GM19023 (cell line): Measurements from ENCODE around the gene GADD45B.
"Not testable (repeated sequence)": the region's sequence is repeated elsewhere in the genome, so short reads cannot be mapped to it uniquely, and the experiment has no call there.

ENCODE experiments used
- ATAC-seq: cut with Tn5 transposase; IDR thresholded peaks from one replicate; pipeline ENCODE4 v1.9.1; 2021; ENCODE audit warnings: mild to moderate bottlenecking, moderate library complexity; ENCODE audit not compliant: unreplicated experiment

GADD45B gene

DNA sequence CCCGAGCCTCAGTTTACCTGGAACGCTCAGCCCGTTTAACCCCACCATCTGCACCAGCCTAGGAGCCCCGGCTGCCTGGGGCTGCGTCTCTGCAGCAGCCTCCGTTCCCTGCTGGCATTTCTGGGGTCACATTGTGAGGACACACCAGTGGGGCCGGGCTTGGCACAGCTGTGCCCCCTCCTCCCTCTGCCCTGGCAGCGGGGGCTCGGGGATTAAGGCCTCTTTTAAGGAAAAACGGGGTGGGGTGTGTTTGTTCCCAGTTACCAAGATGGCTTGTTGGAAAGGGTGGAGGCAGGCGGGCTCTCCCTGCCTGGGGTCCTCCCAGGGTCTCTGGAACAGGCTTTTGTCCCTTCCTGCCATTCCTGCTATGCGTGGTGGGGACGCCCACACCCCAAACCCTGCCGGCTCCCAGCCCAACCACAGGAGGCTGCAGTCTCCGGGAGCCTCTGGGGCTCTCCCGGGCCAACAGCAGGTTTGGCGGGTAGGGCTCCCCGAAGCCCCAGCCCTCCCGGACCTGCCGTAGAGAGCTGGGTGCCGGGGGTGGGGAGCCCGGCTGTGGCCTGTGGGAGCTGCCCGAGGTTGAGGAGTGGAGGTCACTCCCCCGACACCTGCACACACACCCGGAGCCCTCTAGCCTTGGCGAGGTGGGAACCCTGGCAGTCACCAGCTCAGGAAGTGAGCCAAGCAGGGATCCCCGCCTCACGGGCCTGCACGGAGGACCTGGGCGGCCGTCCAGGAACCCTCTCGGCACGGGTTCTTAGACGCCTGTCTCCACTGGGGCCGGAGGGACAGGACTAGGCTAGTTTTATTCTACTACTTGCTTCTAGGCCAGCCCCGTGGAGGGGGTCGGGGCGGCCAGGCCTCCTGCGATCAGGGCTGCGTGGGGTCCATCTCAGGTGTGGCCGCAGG is 36.9 kb downstream of the GADD45B start:
- ATAC-seq: no peak

GRCh38 chr19:2514981-2515518 is 39.1 kb downstream of the GADD45B start:
- ATAC-seq: no peak

- ATAC-seq: no peak
Measured at GRCh38 chr19:2516727-2517126, 40.8 kb downstream of the GADD45B start.

GRCh38 chr19:2517881-2518601 is 42.1 kb downstream of the GADD45B start:
- no peak for ATAC-seq

- not testable (repeated sequence) for ATAC-seq
Measured at GRCh38 chr19:2518856-2519255, 42.9 kb downstream of the GADD45B start.

- no peak for ATAC-seq
Measured at GRCh38 chr19:2519482-2519881, 43.6 kb downstream of the GADD45B start.

DNA sequence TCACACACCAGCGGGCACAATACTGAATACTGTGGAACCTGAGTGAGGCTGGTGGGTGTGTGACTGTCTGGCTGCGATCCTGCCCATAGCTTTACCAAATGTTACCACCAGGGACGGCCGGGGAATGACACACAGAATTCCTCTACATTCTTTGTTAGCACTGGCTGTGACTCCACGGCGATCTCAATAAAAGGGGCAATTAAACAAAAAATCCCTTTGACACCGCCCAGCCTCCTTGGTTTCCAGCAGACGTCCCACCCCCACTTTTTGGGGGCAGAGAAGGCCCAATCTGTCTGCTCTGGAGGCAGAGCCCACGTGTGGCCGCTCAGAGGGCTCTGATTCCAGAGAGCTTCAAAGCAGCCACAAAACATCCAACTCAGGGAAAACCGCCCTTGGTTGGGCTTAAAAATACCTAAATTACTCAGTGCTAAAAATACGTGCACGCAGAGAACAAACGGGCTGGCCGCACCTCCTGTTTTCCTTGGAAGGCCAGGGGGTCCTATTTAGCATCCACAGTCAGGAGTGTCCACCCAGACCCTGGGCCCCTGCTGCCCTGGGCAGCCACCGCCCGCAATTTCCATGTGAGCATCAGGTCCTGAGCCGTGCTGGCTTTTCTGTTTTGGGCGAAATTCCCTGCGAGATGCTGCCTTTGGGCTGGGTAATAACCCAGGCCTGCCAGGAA is 47.8 kb downstream of the GADD45B start:
- ATAC-seq: no peak

- ATAC-seq: no peak
Measured at GRCh38 chr19:2524361-2524839, 48.5 kb downstream of the GADD45B start.

DNA sequence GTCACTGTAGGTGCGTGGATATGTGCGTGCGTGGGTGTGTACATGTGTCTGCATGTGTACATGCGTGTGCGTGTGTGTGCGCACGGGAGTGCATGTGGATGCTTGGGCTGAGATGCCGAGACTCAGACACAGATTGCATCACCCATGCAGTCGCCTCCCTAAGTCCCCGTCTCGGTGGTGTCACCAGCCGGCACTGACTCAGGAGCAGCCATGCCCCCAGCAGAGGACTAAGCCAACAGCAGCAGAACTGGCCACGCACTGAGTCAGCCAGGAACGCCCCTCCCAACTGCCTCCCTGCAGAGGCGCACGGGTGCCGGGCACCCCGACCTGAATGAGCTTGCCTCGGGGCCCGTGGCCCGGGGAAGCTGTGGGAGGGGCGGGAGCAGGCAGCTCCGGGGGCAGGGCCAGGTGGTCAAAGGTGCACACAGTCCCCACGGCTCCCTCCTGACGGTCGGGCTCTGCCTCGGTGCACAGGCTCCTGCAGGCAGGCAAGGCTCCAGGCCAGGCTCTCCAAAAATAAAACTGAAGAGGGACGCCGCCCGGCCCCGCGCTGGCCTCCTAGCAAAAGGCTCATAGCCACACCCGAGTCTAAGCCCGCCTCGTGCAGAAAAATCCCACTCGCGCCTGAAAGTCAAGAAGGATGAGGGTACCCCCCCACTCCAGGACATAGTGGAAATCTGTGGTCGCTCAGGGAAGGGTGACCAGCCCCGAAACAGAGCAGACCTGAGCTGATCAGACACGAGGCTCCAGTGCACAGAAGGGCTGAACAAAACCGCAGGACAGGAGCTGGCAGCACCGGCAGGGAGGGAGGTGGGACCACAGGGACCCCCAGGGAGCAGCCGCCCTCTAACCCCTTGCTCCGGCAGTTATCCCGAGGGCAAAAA is 49.2 kb downstream of the GADD45B start:
- ATAC-seq: no peak

DNA sequence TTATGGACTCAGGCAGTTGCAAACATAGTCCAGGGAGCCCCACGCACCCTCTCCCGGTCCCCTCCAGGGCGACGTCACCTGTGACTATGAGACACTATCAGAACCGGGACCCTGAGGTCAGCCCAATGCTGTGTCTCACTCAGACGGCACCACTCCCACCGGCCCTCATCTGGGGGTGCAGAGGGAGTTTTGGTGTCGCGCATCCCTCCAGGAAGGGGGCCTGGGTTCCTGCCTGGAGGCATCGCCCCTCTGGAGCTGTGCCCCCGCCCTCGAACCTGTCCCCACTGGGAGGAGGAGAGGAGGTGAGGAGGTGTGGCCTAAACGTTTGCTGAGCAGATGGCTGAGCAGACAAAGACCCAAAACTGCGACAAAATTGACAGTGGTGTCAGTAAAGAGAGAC is 51.2 kb downstream of the GADD45B start:
- ATAC-seq: no peak

GRCh38 chr19:2527686-2528085 is 51.8 kb downstream of the GADD45B start:
- ATAC-seq: no peak
